Pancreas (tissue), 10 donors: Measurements from ENCODE around the gene TIMM17A. TPM values are rescaled to one million over a fixed set of nuclear protein-coding genes. Genes with fewer than 3 reads are reported as not detected.
A peak's percentile ranks its signal among the peaks of the same experiment; 100 is the strongest.

Experiments
- ATAC-seq, 4 donors: fragments of 200-7000 bp; cut with Tn5 transposase; one replicate each; pipeline versions ENCODE4 v1.8.0 to v1.9.1; 2020; ENCODE audit warnings: mild to moderate bottlenecking in 4 of 4, moderate library complexity in 4 of 4
- DNase-seq, 6 donors: peaks; one replicate each; pipeline ENCODE4 v3.0.0-alpha.2; 2020
- FAIRE-seq: peaks from 2 replicates; lab custom pipeline; 2012; peaks lifted over from hg19 to GRCh38; lab: Jason Lieb, UNC
- H3K27ac ChIP-seq, 4 donors: fragments of 200-600 bp; sonication (generic); 1 replicate in 3 of 4; 2 replicates in 1 of 4; pipeline versions ENCODE4 v1.5.0 to v1.8.0; 2020
- H3K27me3 ChIP-seq, 4 donors: fragments of 200-600 bp; one replicate each; pipeline ENCODE4 v1.8.0; 2021
- H3K36me3 ChIP-seq, 3 donors: fragments of 200-600 bp; sonication (generic) in 1 of 3; one replicate each; pipeline versions ENCODE4 v1.5.0 to v1.8.0; 2020 to 2021
- H3K4me1 ChIP-seq, 3 donors: fragments of 200-600 bp; one replicate each; pipeline ENCODE4 v1.8.0; 2021
- H3K4me3 ChIP-seq, 4 donors: fragments of 200-600 bp; sonication (generic) in 2 of 4; one replicate each; pipeline versions ENCODE4 v1.5.0 to v1.8.0; 2020 to 2021
- H3K9me3 ChIP-seq, 4 donors: fragments of 200-600 bp; one replicate each; pipeline ENCODE4 v1.8.0; 2021
- WGBS, 2 donors: extraction: QIAGEN DNeasy Blood & Tissue Kit; methylation state at CpG; one replicate each; pipeline ENCODE4 v1.1.7; 2013; 5-methylcytosine and 5-hydroxymethylcytosine counted together
- intact Hi-C, 3 donors: fragments of 100-400 bp; cut with DNase I; formaldehyde crosslinking; loops; one replicate each; pipeline versions ENCODE4 v1.11.1 to v1.14.2; 2022
- polyA plus RNA-seq, 2 donors: library from polyadenylated mRNA; stranded (reverse); fragments of 200-250 nt; gene quantifications; one replicate each; pipeline ENCODE4 v1.2.3, GENCODE V29; 2013
- total RNA-seq, 6 donors: library from RNA; stranded (reverse); fragmentation: NEBNext Ultra II Directional in 4 of 6; extraction: Animal tissue kit (Norgen Biotek cat#: 25700) in 4 of 6; gene quantifications; one replicate each; pipeline versions ENCODE4 v1.2.1 to v1.2.4, GENCODE V29; 2021 to 2023
- TF ChIP-seq, protein P1 (sequence below), 4 donors: fragments of 200-600 bp; sonication (generic) in 3 of 4; IDR thresholded peaks; one replicate each; pipeline versions ENCODE4 v1.5.0 to v1.8.0; 2021; ENCODE audit warnings: antibody characterized with exemption in 4 of 4
- donor health status: healthy with polysubstance abuse.
- donor health status: DM: no; HTN: no; CAD: no; lungs with moderate emphysema.
- donor health status: DM: no; HTN: no; CAD: no.
- donor health status: control.
- donor health status: control.
- donor health status: Bipolar disorder and iron deficiency.
- donor health status: DM: yes; HTN: yes; CAD: no.
- donor health status: DM: no; HTN: no; CAD: no.
- donor health status: DM: no; HTN: no; CAD: no.
- donor health status: DM: yes; HTN: yes; CAD: no.

TIMM17A gene
- total and polyA plus RNA-seq, 8 donors, result 7.9 to 28.2 (median 17.5) TPM

DNA sequence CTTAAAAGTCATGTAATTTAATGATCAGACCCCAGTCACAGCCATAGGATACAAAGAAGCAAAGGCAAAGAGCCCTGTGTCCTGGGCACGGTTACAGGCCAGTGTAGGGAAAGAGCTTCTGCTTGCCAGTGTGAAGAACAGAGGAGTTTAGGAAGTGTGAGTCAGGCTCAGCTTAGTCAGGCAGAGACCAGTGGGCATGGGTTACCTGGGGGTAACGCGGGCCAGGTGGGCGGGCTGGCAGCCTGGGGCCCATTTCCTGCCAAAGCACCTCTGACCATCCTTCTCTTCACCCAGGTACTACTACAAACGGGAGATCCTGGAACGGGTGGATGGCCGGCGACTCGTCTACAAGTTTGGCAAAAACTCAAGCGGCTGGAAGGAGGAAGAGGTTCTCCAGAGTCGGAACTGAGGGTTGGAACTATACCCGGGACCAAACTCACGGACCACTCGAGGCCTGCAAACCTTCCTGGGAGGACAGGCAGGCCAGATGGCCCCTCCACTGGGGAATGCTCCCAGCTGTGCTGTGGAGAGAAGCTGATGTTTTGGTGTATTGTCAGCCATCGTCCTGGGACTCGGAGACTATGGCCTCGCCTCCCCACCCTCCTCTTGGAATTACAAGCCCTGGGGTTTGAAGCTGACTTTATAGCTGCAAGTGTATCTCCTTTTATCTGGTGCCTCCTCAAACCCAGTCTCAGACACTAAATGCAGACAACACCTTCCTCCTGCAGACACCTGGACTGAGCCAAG is 59.8 kb downstream of the TIMM17A start:
- FAIRE-seq (no peak), DNase-seq (peak in 4 of 6 donors; percentile 45 to 65 (median 50)), ATAC-seq (no peak)
- intact Hi-C loops, result loop anchor here in 1 of 3 donors (5.0 kb wide), 1 partner anchor 92 kb away; no protein-coding TSS in a partner anchor
- H3K27me3 ChIP-seq, result no peaks in the 10 kb centered on the region
- H3K9me3 ChIP-seq, result no peaks in the 10 kb centered on the region
- H3K4me3 ChIP-seq, result peak overlapping the region in 2 of 4 donors; percentile 83 to 96
- H3K36me3 ChIP-seq, result peaks cover 5 to 48% (median 13%) of the 10 kb centered on the region in 3 donors
- WGBS, 2 donors, result 44 to 46% methylated on average over 17 of the region's 17 CpGs
- H3K4me1 ChIP-seq, result peaks cover 31 to 40% (median 37%) of the 10 kb centered on the region in 3 donors
- TF ChIP-seq, protein P1, sequence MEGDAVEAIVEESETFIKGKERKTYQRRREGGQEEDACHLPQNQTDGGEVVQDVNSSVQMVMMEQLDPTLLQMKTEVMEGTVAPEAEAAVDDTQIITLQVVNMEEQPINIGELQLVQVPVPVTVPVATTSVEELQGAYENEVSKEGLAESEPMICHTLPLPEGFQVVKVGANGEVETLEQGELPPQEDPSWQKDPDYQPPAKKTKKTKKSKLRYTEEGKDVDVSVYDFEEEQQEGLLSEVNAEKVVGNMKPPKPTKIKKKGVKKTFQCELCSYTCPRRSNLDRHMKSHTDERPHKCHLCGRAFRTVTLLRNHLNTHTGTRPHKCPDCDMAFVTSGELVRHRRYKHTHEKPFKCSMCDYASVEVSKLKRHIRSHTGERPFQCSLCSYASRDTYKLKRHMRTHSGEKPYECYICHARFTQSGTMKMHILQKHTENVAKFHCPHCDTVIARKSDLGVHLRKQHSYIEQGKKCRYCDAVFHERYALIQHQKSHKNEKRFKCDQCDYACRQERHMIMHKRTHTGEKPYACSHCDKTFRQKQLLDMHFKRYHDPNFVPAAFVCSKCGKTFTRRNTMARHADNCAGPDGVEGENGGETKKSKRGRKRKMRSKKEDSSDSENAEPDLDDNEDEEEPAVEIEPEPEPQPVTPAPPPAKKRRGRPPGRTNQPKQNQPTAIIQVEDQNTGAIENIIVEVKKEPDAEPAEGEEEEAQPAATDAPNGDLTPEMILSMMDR (IDR thresholded peaks at IDR 0.05), result no peak
- H3K27ac ChIP-seq, result peak overlapping the region in 2 of 4 donors; percentile 91 to 97

GRCh38 chr1:202015662-202015937 is 60.3 kb downstream of the TIMM17A start:
- DNase-seq, result no peak
- H3K9me3 ChIP-seq, result no peaks in the 10 kb centered on the region
- intact Hi-C loops, result no loop called here
- FAIRE-seq, result no peak
- H3K27ac ChIP-seq, result peak overlapping the region in 2 of 4 donors; percentile 91 to 97
- H3K36me3 ChIP-seq, result peaks cover 5 to 48% (median 13%) of the 10 kb centered on the region in 3 donors
- H3K27me3 ChIP-seq, result no peaks in the 10 kb centered on the region
- TF ChIP-seq, protein P1 (IDR thresholded peaks at IDR 0.05), result no peak
- H3K4me3 ChIP-seq, result peak overlapping the region in 3 of 4 donors; percentile 1 to 96 (median 83)
- 48 to 56% methylated on average over 3 of the region's 3 CpGs for WGBS, 2 donors
- peaks cover 30 to 40% (median 37%) of the 10 kb centered on the region in 3 donors for H3K4me1 ChIP-seq
- no peak for ATAC-seq

DNA sequence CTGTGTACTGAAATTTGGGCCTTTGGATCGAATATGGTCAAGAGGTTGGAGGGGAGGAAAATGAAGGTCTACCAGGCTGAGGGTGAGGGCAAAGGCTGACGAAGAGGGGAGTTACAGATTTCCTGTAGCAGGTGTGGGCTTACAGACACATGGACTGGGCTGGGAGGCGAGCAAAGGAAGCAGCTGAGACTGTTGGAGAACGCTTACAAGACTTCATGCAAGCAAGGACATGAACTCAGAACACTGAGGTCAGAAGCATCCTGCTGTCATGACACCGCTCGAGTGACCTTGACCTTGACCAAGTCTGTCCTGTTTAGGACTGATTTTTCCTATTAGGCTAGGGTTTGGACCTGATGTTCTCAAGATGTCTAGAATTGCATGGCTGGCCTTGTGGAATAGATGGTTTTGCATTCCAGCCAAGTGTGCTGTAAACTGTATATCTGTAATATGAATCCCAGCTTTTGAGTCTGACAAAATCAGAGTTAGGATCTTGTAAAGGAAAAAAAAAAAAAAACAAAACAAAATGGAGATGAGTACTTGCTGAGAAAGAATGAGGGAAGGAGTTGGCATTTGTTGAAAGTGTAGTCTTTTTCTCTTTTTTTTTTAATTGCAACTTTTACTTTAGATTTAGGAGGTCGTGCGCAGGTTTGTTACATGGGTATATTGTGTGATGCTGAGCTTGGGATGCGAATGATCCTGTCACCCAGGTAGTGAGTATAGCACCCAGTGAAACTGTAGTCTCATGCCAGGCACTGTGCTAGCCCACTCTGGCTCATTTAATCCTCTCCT is 60.9 kb downstream of the TIMM17A start:
- Histone ChIP-seq H3K27me3 (no peaks in the 10 kb centered on the region), H3K27ac (peak overlapping the region in 2 of 4 donors; percentile 91 to 97), H3K36me3 (peaks cover 5 to 48% (median 13%) of the 10 kb centered on the region in 3 donors), H3K9me3 (no peaks in the 10 kb centered on the region), H3K4me3 (peak overlapping the region in 3 of 4 donors; percentile 1 to 96 (median 83)), H3K4me1 (peaks cover 30 to 40% (median 37%) of the 10 kb centered on the region in 3 donors)
- 58 to 59% methylated on average over 9 of the region's 9 CpGs for WGBS, 2 donors
- TF ChIP-seq, protein P1 (IDR thresholded peaks at IDR 0.05), result no peak
- DNase-seq (no peak), ATAC-seq (no peak), FAIRE-seq (no peak)
- intact Hi-C loops, result no loop called here

DNA sequence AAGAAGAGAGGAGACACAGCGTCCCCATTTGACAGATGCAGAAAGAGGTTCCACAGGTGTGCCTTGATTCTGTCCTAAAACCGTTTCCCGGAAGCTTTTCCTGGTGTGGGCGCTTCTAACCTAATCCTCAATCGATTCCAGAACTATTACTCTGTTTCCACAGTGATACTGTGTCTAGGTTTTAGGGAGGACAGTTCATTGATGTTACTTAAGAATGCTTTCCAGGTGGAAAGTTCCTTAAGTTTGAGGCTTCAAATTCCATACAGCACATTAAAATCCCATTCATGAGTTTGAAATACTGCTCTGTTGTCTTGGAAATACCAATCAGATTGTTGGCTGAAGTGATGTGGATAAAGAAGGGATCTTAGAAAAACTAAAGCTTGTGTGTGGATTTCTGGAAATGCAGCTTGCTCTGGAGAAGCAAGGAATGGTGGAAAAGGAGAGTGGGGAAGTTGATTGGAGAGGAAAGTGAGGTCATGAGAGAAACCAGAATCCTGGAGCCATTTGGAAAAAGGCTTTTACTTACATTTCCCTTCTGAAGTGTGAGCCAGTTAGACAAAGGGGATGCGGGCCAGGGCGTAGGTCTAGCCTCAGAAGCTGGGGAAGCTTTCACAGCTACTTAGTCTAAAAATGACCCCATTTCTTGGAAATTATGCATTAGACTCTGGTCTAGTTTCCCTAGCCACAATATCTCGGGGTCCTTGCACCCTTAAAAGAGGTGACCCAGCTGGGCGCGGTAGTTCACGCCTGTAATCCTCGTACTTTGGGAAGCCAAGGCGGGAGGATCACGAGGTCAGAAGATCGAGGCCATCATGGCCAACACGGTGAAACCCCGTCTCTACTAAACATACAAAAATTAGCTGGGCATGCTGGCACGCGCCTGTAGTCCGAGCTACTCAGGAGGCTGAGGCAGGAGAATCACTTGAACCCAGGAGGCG is 61.8 kb downstream of the TIMM17A start:
- 66 to 71% methylated on average over 21 of the region's 21 CpGs for WGBS, 2 donors
- no peaks in the 10 kb centered on the region for H3K9me3 ChIP-seq
- DNase-seq (no peak), ATAC-seq (no peak), FAIRE-seq (no peak)
- H3K36me3 ChIP-seq, result peaks cover 5 to 46% (median 13%) of the 10 kb centered on the region in 3 donors
- intact Hi-C loops, result no loop called here
- peaks cover 30 to 40% (median 37%) of the 10 kb centered on the region in 3 donors for H3K4me1 ChIP-seq
- H3K27ac ChIP-seq, result peak overlapping the region; percentile 68 to 97 (median 82)
- peak overlapping the region in 2 of 4 donors; percentile 10 to 83 for H3K4me3 ChIP-seq
- TF ChIP-seq, protein P1 (IDR thresholded peaks at IDR 0.05), result no peak
- no peaks in the 10 kb centered on the region for H3K27me3 ChIP-seq
